MCF 10A (cell line): ENCODE results near the gene RARS1. TPM values are rescaled to one million over a fixed set of nuclear protein-coding genes. Genes with fewer than 3 reads are reported as not detected.

ENCODE experiments used
- BruUV-seq: library from RNA; stranded (reverse); fragments of 400-500 nt; replicated peaks from 2 replicates; lab custom pipeline; 2021; lab: Mats Ljungman, UMichigan
- CTCF ChIA-PET: fragments of 300-600 bp; sonication (Branson Sonifier 250); formaldehyde crosslinking; extraction: SDS; loops from one replicate; lab custom pipeline; 2021; ENCODE audit warnings: antibody characterized with exemption, inconsistent platforms; lab: Yijun Ruan, JAX
- POLR2A ChIA-PET: fragments of 300-600, 350-650 bp; sonication (Branson Sonifier 250); formaldehyde crosslinking; extraction: SDS; loops from one replicate; lab custom pipeline; 2020; ENCODE audit warnings: antibody characterized with exemption, inconsistent platforms; lab: Yijun Ruan, JAX
- DNase-seq: peaks from one replicate; pipeline ENCODE4 v3.0.0-alpha.2; 2018; ENCODE audit not compliant: unreplicated experiment
- H3K27ac Mint-ChIP-seq: one replicate; pipeline ENCODE4 v1.8.0; 2022; ENCODE audit warnings: mild to moderate bottlenecking, low read depth, mixed read lengths; ENCODE audit not compliant: unreplicated experiment
- H3K27me3 Mint-ChIP-seq: one replicate; pipeline ENCODE4 v1.8.0; 2022; ENCODE audit warnings: mixed read lengths; ENCODE audit not compliant: insufficient read depth, unreplicated experiment
- H3K36me3 Mint-ChIP-seq: one replicate; pipeline ENCODE4 v1.8.0; 2022; ENCODE audit warnings: mild to moderate bottlenecking, moderate library complexity, mixed read lengths; ENCODE audit not compliant: insufficient read depth, unreplicated experiment
- H3K4me1 Mint-ChIP-seq: one replicate; pipeline ENCODE4 v1.8.0; 2022; ENCODE audit warnings: mixed read lengths; ENCODE audit not compliant: insufficient read depth, unreplicated experiment
- H3K4me3 Mint-ChIP-seq: one replicate; pipeline ENCODE4 v1.8.0; 2022; ENCODE audit warnings: mild to moderate bottlenecking, moderate library complexity, mixed read lengths; ENCODE audit not compliant: unreplicated experiment
- H3K9me3 Mint-ChIP-seq: one replicate; pipeline ENCODE4 v1.8.0; 2022; ENCODE audit warnings: mixed read lengths; ENCODE audit not compliant: unreplicated experiment
- CTCF ChIP-seq: fragments of 200-600 bp; IDR thresholded peaks from one replicate; pipeline ENCODE4 v1.8.0; 2022; ENCODE audit warnings: antibody characterized with exemption, mild to moderate bottlenecking; ENCODE audit not compliant: unreplicated experiment
- intact Hi-C: fragments of 100-400 bp; cut with micrococcal nuclease; formaldehyde crosslinking; loops from 2 replicates; pipeline ENCODE4 v1.14.1; 2022
- total RNA-seq: library from RNA; stranded (reverse); gene quantifications from 2 replicates; pipeline ENCODE4 v1.2.3, GENCODE V29; 2022

RARS1 gene
- total RNA-seq, 1 experiment from 2014 or later: 127 TPM

DNA sequence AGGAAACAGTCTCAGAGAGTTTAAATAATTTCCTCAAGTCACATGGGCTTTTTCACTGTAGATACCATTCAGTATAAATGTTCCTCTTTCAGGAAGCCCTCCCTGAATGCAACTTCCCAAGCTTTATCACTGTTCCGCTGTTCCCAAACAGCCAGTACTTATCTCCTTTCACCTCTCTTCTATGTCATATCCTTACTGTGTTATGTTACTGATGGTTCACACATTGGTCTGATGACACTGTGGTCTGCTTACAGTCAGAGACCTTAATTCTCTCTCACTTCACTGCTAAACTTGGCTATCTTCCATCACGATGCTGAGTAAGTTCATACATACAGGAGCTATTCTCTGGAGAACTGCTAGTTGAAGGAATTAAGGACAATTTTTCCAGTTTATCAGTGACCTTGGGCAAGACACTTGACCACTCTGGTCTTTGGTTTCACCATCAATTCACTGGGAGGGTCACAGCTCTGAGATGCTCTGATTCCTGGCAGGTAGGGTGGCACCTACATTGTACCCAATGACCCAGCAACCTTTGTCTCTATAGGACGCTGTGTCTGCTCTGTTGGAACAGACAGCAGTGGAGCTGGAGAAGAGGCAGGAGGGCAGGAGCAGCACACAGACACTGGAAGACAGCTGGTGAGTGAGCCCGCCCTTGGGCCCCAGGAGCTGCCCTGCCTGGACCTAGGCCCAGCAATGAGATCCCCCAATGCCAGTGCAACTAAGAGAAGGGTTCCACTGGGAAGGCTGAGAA is 42.1 kb upstream of the RARS1 start:
- H3K27ac Mint-ChIP-seq: no peak overlapping the region
- DNase-seq: no peak
- POLR2A ChIA-PET: no interaction called here

GRCh38 chr5:168446983-168447619 is 39.2 kb upstream of the RARS1 start:
- no peak for TF ChIP-seq CTCF
- H3K36me3 Mint-ChIP-seq: peaks cover 69% of the 10 kb centered on the region
- H3K4me1 Mint-ChIP-seq: no peaks in the 10 kb centered on the region
- no peak overlapping the region for H3K4me3 Mint-ChIP-seq
- DNase-seq: no peak
- ChIA-PET POLR2A (no interaction called here), CTCF (interaction anchor here (0.6 kb wide), 2 partner anchors 15 to 155 kb away, joined by 3 read pairs; partner anchors contain the start of gene WWC1)
- H3K27me3 Mint-ChIP-seq: no peaks in the 10 kb centered on the region
- BruUV-seq: no TSS peak
- intact Hi-C loops: no loop called here
- H3K9me3 Mint-ChIP-seq: no peaks in the 10 kb centered on the region
- H3K27ac Mint-ChIP-seq: peak overlapping the region; percentile 52

More for the DNA sequence above, 42.1 kb upstream of the RARS1 start:
- Mint-ChIP-seq H3K4me1 (no peaks in the 10 kb centered on the region), H3K9me3 (no peaks in the 10 kb centered on the region), H3K36me3 (peaks cover 62% of the 10 kb centered on the region), H3K4me3 (no peak overlapping the region), H3K27me3 (no peaks in the 10 kb centered on the region)
- CTCF ChIA-PET: interaction anchor here (0.8 to 1.3 kb wide), 3 partner anchors 11 to 22 kb away, joined by 3 to 5 read pairs (median 3); no protein-coding TSS in a partner anchor
- no TSS peak for BruUV-seq
- TF ChIP-seq CTCF: no peak
- intact Hi-C loops: no loop called here

- no peak for DNase-seq
- Mint-ChIP-seq H3K4me1 (no peaks in the 10 kb centered on the region), H3K4me3 (no peak overlapping the region), H3K27ac (peak overlapping the region; percentile 52), H3K36me3 (peaks cover 62% of the 10 kb centered on the region), H3K27me3 (no peaks in the 10 kb centered on the region), H3K9me3 (no peaks in the 10 kb centered on the region)
- ChIA-PET CTCF (interaction anchor here (0.6 kb wide), 1 partner anchor 231 kb away, joined by 3 read pairs; no protein-coding TSS in a partner anchor), POLR2A (no interaction called here)
- intact Hi-C loops: no loop called here
- TF ChIP-seq CTCF: no peak
- BruUV-seq: no TSS peak
These were observed 38.5 kb upstream of the RARS1 start for GRCh38 chr5:168447808-168448207.

DNA sequence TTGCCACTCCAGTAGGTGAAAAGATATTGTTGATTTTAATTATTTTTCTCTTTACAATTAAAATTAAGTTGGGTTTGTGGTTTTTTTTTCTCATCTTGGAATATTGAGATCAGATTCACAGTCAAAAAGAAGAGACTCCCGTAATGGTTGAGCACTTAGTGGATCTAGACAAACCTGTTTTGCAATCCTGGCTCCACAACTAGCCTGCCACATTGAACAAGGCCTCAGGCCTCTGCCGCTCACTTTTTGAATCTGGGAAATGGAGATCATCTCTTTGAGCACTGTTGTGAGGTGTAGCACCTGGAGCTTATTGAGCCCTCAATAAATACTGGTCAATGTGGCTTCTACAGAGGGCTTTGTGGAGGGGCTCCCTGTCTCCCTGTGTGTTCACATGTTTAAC is 37.1 kb upstream of the RARS1 start:
- no peak for TF ChIP-seq CTCF
- H3K27me3 Mint-ChIP-seq: no peaks in the 10 kb centered on the region
- no peaks in the 10 kb centered on the region for H3K9me3 Mint-ChIP-seq
- peak overlapping the region; percentile 52 for H3K27ac Mint-ChIP-seq
- intact Hi-C loops: no loop called here
- H3K36me3 Mint-ChIP-seq: peaks cover 65% of the 10 kb centered on the region
- H3K4me1 Mint-ChIP-seq: no peaks in the 10 kb centered on the region
- POLR2A ChIA-PET: no interaction called here
- CTCF ChIA-PET: interaction anchor here (0.6 to 1.4 kb wide), 2 partner anchors 38 to 83 kb away, joined by 3 to 4 read pairs; no protein-coding TSS in a partner anchor
- BruUV-seq: no TSS peak
- DNase-seq: no peak
- no peak overlapping the region for H3K4me3 Mint-ChIP-seq
